K562 (cell line): ENCODE measurements around the gene PRKAR2B. TPM values are rescaled to one million over a fixed set of nuclear protein-coding genes. Genes with fewer than 3 reads are reported as not detected.

Experiments
- CBFA2T3 ChIP-seq: fragments of 450-650 bp; IDR thresholded peaks from 2 replicates; pipeline ENCODE4 v1.6.1; 2017
- CHD1 ChIP-seq: fragments of 200-600 bp; sonication (generic); IDR thresholded peaks from one replicate; pipeline ENCODE4 v1.6.1; 2012; ENCODE audit warnings: mild to moderate bottlenecking, moderate library complexity, low read length, inconsistent platforms
- EP300 ChIP-seq: IDR thresholded peaks from 2 replicates; pipeline ENCODE4 v1.6.1; 2012; ENCODE audit warnings: low read length, improper control_type of control experiment
- FOSL1 ChIP-seq: fragments of 200-800 bp; sonication (Bioruptor generic); conservative IDR thresholded peaks from 2 replicates; pipeline ENCODE4 v1.6.1; 2016; ENCODE audit warnings: missing genetic modification characterization, missing compliant biosample characterization
- GABPB1 ChIP-seq: sonication (generic); formaldehyde crosslinking; IDR thresholded peaks from 2 replicates; pipeline ENCODE4 v1.8.0; 2022; ENCODE audit warnings: mild to moderate bottlenecking, missing genetic modification reagents
- ILF3 ChIP-seq: fragments of 450-650 bp; IDR thresholded peaks from 2 replicates; pipeline ENCODE4 v1.6.1; 2018; ENCODE audit warnings: antibody characterized with exemption, mild to moderate bottlenecking, moderate library complexity, borderline replicate concordance
- KLF1 ChIP-seq: fragments of 450-650 bp; IDR thresholded peaks from 2 replicates; pipeline ENCODE4 v1.6.1; 2016; ENCODE audit warnings: missing genetic modification characterization, missing compliant biosample characterization
- RNF2 ChIP-seq: sonication (generic); IDR thresholded peaks from 2 replicates; pipeline ENCODE4 v1.6.1; 2016
- SMC3 ChIP-seq: conservative IDR thresholded peaks from 2 replicates; pipeline ENCODE4 v1.6.1; 2011; ENCODE audit warnings: low read depth, low read length, improper control_type of control experiment; ENCODE audit not compliant: insufficient read depth
- ZNF174 ChIP-seq: fragments of 250-450 bp; sonication (Bioruptor Pico); IDR thresholded peaks from 2 replicates; pipeline ENCODE4 v1.4.0; 2020; ENCODE audit warnings: mild to moderate bottlenecking
- polyA plus RNA-seq, 8 experiments: library from polyadenylated mRNA; depleted of rRNA in 4 of 8; stranded (reverse) in 5 of 8; unstranded in 3 of 8; fragments of >200 nt; fragmentation: Nextera tagmentation in 2 of 8; fragmentation: Illumina TruSeq in 1 of 8; extraction: Ambion mirVana in 2 of 8; extraction: Trizol in 1 of 8; gene quantifications; 2 replicates each; pipeline versions ENCODE4 v1.2.1 to v1.2.3, GENCODE V29; 2011 to 2014; ENCODE audit warnings: inconsistent platforms in 1 of 8, missing spikeins in 1 of 8
- total RNA-seq, 7 experiments: library from RNA; depleted of rRNA in 6 of 7; stranded (reverse); fragments of >200 nt in 6 of 7; fragmentation: Illumina TruSeq in 2 of 7; extraction: Trizol in 2 of 7; gene quantifications; 2 replicates each; pipeline versions ENCODE4 v1.2.1 to v1.2.3, GENCODE V29; 2011 to 2021; ENCODE audit warnings: low replicate concordance in 1 of 7
- TF ChIP-seq, protein P1 (sequence below): IDR thresholded peaks from 2 replicates; pipeline ENCODE4 v1.6.1; 2012; ENCODE audit warnings: low read depth, low read length, improper control_type of control experiment, borderline replicate concordance
- TF ChIP-seq, protein P2 (sequence below), 2 experiments: fragments of 450-650 bp; IDR thresholded peaks; 2 replicates each; pipeline ENCODE4 v1.6.1; 2016
- TF ChIP-seq, protein P3 (sequence below): fragments of 450-650 bp; IDR thresholded peaks from 2 replicates; pipeline ENCODE4 v1.6.1; 2018; ENCODE audit not compliant: partially characterized antibody
- TF ChIP-seq, protein P4 (sequence below): fragments of 250-450 bp; sonication (Bioruptor Pico); IDR thresholded peaks from 2 replicates; pipeline ENCODE4 v1.6.1; 2021; ENCODE audit warnings: mild to moderate bottlenecking
- TF ChIP-seq, protein P5 (sequence below): fragments of 450-650 bp; IDR thresholded peaks from 2 replicates; pipeline ENCODE4 v1.6.1; 2016; ENCODE audit warnings: low read depth, mild to moderate bottlenecking, moderate library complexity
- TF ChIP-seq, protein P6 (sequence below): fragments of 450-650 bp; IDR thresholded peaks from 2 replicates; pipeline ENCODE4 v1.6.1; 2016; ENCODE audit warnings: mild to moderate bottlenecking

PRKAR2B gene
- total and polyA plus RNA-seq, 9 of the 15 experiments (the other 6 are each of a cell fraction or from before 2014, with no cell fraction given), result 59.0 to 173 (median 129) TPM

DNA sequence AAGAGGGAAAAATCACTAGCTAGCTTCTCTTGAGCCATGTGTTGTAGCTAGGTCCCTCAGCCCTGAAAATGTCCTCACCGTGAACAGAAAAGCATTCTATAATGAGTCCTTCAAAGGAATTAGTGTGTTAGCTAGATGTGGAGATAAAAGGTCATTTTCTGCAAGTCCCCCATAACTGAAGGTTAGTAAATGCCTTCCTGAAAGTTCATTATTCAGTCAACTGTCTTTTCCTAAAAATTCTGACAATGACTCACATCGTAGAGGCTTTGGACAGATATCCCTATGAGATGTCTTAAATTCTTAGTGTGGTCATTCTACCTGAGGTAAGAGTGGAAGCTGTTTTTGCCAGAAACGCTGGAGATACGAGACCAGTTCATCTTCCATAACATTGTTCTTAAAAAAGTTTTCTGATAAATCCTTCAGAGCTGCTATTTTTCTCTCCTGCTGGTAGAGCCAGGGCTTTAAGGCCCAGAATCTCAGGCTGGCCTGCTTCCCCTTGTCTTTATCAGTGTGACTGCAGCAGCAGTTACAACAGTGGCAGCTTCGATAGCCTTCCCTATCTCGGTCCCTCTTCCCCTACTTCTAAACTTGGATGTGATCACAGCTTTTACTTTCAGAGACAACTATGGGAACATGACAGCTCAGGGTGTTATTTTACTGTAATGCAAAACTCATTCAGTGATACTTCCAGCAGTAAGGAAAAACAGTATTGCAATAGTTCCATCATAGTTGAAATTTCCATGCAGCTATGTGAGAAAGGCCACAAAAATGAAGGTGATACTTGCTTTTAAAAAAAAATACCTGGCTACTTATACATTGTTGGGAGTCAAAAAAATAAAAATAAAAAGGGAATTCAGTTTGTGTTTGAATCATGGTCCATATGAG is 37.3 kb upstream of the PRKAR2B start (continued):
- TF ChIP-seq, protein P1, sequence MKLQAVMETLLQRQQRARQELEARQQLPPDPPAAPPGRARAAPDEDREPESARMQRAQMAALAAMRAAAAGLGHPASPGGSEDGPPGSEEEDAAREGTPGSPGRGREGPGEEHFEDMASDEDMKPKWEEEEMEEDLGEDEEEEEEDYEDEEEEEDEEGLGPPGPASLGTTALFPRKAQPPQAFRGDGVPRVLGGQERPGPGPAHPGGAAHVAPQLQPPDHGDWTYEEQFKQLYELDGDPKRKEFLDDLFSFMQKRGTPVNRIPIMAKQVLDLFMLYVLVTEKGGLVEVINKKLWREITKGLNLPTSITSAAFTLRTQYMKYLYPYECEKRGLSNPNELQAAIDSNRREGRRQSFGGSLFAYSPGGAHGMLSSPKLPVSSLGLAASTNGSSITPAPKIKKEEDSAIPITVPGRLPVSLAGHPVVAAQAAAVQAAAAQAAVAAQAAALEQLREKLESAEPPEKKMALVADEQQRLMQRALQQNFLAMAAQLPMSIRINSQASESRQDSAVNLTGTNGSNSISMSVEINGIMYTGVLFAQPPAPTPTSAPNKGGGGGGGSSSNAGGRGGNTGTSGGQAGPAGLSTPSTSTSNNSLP, result peak; percentile 97
- TF ChIP-seq EP300 (peak; percentile 99), CBFA2T3 (peak; percentile 100), RNF2 (peak; percentile 99), ZNF174 (CRISPR knock-in tag) (0 out of 2 replicates have a peak, but pooled peaks have one; percentile 40), FOSL1 (tag) (peak; percentile 91), ILF3 (peak; percentile 78; the same call in 1 of the 2 replicates), SMC3 (0 out of 2 replicates have a peak, but pooled peaks have one; percentile 14), KLF1 (tag) (no peak), GABPB1 (CRISPR knock-in tag) (peak; percentile 72), CHD1 (peak; percentile 39)
- TF ChIP-seq, protein P2, sequence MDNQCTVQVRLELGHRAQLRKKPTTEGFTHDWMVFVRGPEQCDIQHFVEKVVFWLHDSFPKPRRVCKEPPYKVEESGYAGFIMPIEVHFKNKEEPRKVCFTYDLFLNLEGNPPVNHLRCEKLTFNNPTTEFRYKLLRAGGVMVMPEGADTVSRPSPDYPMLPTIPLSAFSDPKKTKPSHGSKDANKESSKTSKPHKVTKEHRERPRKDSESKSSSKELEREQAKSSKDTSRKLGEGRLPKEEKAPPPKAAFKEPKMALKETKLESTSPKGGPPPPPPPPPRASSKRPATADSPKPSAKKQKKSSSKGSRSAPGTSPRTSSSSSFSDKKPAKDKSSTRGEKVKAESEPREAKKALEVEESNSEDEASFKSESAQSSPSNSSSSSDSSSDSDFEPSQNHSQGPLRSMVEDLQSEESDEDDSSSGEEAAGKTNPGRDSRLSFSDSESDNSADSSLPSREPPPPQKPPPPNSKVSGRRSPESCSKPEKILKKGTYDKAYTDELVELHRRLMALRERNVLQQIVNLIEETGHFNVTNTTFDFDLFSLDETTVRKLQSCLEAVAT (IDR thresholded peaks at IDR 0.05), result peak; percentile 94 to 95
- TF ChIP-seq, protein P3, sequence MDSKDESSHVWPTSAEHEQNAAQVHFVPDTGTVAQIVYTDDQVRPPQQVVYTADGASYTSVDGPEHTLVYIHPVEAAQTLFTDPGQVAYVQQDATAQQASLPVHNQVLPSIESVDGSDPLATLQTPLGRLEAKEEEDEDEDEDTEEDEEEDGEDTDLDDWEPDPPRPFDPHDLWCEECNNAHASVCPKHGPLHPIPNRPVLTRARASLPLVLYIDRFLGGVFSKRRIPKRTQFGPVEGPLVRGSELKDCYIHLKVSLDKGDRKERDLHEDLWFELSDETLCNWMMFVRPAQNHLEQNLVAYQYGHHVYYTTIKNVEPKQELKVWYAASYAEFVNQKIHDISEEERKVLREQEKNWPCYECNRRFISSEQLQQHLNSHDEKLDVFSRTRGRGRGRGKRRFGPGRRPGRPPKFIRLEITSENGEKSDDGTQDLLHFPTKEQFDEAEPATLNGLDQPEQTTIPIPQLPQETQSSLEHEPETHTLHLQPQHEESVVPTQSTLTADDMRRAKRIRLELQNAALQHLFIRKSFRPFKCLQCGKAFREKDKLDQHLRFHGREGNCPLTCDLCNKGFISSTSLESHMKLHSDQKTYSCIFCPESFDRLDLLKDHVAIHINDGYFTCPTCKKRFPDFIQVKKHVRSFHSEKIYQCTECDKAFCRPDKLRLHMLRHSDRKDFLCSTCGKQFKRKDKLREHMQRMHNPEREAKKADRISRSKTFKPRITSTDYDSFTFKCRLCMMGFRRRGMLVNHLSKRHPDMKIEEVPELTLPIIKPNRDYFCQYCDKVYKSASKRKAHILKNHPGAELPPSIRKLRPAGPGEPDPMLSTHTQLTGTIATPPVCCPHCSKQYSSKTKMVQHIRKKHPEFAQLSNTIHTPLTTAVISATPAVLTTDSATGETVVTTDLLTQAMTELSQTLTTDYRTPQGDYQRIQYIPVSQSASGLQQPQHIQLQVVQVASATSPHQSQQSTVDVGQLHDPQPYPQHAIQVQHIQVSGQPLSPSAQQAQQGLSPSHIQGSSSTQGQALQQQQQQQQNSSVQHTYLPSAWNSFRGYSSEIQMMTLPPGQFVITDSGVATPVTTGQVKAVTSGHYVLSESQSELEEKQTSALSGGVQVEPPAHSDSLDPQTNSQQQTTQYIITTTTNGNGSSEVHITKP, result peak; percentile 71
- TF ChIP-seq, protein P4, sequence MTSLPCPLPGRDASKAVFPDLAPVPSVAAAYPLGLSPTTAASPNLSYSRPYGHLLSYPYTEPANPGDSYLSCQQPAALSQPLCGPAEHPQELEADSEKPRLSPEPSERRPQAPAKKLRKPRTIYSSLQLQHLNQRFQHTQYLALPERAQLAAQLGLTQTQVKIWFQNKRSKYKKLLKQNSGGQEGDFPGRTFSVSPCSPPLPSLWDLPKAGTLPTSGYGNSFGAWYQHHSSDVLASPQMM, result no peak
- TF ChIP-seq, protein P5, sequence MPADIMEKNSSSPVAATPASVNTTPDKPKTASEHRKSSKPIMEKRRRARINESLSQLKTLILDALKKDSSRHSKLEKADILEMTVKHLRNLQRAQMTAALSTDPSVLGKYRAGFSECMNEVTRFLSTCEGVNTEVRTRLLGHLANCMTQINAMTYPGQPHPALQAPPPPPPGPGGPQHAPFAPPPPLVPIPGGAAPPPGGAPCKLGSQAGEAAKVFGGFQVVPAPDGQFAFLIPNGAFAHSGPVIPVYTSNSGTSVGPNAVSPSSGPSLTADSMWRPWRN, result peak; percentile 69
- TF ChIP-seq, protein P6, sequence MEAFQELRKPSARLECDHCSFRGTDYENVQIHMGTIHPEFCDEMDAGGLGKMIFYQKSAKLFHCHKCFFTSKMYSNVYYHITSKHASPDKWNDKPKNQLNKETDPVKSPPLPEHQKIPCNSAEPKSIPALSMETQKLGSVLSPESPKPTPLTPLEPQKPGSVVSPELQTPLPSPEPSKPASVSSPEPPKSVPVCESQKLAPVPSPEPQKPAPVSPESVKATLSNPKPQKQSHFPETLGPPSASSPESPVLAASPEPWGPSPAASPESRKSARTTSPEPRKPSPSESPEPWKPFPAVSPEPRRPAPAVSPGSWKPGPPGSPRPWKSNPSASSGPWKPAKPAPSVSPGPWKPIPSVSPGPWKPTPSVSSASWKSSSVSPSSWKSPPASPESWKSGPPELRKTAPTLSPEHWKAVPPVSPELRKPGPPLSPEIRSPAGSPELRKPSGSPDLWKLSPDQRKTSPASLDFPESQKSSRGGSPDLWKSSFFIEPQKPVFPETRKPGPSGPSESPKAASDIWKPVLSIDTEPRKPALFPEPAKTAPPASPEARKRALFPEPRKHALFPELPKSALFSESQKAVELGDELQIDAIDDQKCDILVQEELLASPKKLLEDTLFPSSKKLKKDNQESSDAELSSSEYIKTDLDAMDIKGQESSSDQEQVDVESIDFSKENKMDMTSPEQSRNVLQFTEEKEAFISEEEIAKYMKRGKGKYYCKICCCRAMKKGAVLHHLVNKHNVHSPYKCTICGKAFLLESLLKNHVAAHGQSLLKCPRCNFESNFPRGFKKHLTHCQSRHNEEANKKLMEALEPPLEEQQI, result peak; percentile 98
